ENCODE measurements around the gene EMC9.

EMC9 gene

DNA sequence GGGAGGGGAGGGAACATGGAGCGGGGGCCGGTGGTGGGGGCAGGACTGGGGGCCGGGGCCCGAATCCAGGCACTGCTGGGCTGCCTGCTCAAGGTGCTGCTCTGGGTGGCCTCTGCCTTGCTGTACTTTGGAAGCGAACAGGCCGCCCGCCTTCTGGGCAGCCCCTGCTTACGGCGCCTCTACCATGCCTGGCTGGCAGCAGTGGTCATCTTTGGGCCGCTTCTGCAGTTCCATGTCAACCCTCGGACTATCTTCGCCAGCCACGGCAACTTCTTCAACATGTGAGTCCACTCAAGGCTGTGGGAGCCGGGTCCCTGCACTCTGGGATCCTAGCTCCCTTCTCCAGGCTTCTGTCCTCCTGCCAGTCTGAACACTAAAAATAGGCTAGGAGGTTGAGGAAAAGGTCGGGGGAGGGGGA lies 9.8 kb downstream of the EMC9 start:
- no peak for DNase-seq (ENCODE audit: low read depth, low spot score)

DNA sequence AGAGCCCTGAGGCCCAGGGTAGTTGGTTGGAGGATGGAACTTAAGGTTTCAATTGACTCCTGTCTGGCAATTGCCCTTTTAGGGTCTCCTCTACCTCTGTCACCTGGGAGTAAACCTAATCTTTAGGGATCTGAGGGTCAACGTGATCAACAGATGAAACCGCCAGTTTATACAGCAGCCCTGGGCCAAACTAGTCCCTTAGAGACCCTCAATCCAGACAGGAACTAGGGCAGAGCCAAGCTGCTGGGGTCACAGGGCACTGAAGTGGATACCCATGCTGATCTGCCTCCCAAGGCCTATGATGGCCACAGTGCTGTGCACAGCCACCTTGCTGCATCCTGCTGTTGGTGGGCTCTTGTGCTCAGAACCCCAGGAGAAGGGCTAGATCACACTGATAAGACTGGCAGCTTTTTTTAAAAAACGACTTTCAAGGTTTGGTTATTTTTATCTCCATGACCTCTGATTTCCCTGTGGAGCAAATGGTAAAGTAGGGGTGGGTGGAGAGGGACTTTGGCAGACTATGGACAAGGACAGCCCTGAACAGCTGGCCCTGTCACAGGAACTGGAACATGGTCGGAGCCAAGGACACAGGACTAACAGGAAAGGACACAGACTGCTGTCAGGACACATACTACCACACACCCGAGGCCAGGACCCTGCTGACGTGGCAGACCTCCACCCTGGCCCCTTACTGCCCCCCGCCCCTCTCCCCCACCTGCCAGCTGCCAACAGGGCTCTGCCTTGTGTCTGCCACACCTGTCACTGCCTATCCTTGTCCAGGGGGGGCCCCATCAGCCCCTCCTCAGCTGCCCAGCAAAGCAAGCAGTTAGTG lies 10.5 kb downstream of the EMC9 start:
- DNase-seq (ENCODE audit: low read depth, low spot score) = no peak

- DNase-seq (ENCODE audit: low read depth, low spot score) = no peak
Measured at GRCh38 chr14:24130380-24130716, 11.0 kb downstream of the EMC9 start, which contains the start of gene FITM1. Gene FITM1 (plus strand): TSS chr14:24130659. CDS start chr14:24131564, 905 bp downstream.

- no peak for DNase-seq (ENCODE audit: low read depth, low spot score)
Measured at GRCh38 chr14:24129410-24129998, 11.9 kb downstream of the EMC9 start.

DNA sequence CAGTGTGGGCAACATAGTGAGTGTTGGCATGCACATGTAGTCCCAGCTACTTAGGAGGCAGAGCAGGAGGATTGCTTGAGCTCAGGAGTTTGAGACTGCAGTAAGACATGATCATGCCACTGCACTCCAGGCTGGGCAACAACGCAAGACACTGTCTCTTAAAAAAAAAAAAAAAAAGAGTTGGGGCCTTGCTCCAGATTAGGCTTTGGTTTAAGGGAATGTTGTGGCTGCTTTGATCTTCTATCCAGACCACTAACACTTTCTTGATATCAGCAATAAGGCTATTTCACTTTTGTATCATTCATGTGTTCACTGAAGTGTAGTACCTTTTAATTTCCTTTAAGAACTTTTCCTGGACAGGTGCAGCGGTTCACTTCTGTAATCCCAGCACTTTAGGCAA lies 13.7 kb downstream of the EMC9 start:
- no peak for DNase-seq (ENCODE audit: low read depth, low spot score)

DNA sequence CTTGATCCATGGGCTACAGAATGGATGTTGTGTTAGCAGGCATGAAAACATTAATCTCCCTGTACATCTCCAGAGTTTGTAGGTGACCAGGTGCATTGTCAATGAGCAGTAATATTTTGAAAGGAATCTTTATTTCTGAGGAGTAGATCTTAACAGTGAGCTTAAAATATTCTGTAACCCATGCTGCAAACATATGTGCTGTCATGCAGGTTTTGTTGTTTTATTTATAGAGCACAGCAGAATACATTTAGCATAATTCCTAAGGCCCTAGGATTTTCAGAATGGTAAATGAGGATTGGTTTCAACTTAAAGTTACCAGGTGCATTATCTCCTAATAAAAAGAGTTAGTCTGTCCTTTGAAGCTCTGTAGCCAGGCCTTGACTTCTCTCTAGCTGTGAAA lies 14.5 kb downstream of the EMC9 start:
- DNase-seq (ENCODE audit: low read depth, low spot score) = no peak

- no peak for DNase-seq (ENCODE audit: low read depth, low spot score)
Measured at GRCh38 chr14:24123424-24124417, 17.7 kb downstream of the EMC9 start.

DNA sequence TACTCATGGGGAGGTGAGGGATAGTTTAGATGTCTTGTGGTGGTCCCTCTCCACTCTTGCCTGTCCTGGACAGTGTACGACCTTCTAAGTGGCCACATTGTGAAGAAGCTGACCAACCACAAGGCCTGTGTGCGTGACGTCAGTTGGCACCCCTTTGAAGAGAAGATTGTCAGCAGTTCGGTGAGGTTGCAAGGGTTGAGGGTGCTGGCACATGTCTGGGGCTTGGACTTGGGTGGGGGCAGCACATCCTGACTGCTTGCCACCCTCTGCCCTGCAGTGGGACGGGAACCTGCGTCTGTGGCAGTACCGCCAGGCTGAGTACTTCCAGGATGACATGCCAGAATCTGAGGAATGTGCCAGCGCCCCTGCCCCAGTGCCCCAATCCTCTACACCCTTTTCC lies 18.5 kb downstream of the EMC9 start:
- DNase-seq (ENCODE audit: low read depth, low spot score) = no peak

DNA sequence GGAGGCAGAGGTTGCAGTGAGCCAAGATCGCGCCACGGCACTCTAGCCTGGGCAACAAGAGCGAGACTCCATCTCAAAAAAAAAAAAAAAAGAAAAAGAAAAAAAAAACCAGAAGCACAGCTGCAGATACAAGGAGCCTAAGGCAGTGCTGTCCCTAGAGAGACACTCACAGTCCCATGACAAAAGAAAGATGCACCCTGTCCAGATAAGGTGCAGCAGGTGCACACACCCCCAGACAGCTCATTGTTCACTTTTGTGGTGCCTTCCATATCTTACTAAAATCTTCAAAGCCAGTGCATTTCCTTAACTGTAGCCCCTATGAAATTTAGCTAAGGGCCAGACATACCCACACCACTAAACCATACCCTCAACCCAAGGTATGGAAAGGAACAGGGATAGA lies 19.0 kb downstream of the EMC9 start:
- DNase-seq (ENCODE audit: low read depth, low spot score) = no peak

- no peak for DNase-seq (ENCODE audit: low read depth, low spot score)
Measured at GRCh38 chr14:24121210-24121609, 20.2 kb downstream of the EMC9 start.

DNA sequence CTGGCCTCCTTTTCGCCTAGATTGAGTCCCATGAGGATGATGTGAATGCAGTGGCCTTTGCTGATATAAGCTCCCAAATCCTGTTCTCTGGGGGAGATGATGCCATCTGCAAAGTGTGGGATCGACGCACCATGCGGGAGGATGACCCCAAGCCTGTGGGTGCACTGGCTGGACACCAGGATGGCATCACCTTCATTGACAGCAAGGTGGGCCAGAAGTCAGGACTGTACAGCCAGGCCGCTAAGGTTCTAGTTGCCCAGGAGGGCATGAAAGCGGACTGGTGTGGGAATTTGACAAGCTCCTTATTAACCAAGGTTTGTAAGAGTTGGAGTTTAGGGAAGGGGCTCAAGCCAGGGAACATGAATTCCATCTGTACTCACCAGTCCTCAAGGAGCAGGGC lies 21.7 kb downstream of the EMC9 start:
- DNase-seq (ENCODE audit: low read depth, low spot score) = no peak

DNA sequence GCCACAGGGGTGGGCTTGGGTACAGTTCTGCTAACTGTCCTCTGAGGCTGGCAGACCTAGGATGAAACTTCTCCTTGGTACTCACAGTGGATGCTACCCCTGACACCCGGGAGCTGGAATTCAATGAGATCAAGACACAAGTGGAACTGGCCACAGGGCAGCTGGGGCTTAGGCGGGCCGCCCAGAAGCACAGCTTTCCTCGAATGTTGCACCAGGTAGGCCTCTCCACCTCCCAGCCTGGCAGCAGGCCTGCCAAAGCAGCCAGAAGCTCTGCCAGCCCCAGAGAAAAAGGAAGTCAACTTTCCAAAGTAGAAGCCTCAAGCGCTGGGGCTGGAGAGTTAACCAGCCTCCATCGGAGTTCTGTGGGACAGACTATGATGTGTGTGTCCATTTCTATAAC lies 24.2 kb downstream of the EMC9 start:
- no peak for DNase-seq (ENCODE audit: low read depth, low spot score)

DNA sequence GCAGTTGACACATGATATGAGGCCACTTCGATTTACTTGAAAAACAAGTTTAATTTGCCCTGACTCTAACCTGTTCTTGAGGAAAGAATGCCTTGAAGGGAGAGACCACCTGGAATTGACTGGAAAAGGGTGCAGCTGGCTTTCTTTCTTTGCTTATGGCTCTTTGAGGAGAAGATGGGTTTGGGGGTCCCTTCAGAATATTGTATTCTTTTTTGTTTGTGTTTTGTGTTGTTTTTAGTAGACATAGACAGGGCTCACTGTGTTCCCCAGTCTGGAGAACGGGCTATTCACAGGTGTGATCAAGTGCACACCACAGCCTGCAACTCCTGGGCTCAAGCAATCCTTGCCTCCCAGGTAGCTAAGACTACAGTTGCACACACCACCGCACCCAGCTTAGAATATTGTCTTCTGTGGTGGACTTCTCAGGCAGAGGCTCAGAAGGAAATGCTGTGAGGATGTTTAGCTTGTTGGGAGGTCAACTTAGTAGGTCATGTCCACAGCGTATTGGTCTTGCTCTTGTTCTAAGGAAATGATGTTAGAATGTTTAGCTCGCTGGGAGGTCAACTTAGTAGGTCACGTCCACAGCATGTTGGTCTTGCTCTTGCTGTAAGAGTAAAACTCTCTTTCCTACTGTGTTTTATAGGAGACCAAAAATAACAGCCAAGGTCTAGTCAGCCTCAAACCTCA lies 25.1 kb downstream of the EMC9 start:
- no peak for DNase-seq (ENCODE audit: low read depth, low spot score)

DNA sequence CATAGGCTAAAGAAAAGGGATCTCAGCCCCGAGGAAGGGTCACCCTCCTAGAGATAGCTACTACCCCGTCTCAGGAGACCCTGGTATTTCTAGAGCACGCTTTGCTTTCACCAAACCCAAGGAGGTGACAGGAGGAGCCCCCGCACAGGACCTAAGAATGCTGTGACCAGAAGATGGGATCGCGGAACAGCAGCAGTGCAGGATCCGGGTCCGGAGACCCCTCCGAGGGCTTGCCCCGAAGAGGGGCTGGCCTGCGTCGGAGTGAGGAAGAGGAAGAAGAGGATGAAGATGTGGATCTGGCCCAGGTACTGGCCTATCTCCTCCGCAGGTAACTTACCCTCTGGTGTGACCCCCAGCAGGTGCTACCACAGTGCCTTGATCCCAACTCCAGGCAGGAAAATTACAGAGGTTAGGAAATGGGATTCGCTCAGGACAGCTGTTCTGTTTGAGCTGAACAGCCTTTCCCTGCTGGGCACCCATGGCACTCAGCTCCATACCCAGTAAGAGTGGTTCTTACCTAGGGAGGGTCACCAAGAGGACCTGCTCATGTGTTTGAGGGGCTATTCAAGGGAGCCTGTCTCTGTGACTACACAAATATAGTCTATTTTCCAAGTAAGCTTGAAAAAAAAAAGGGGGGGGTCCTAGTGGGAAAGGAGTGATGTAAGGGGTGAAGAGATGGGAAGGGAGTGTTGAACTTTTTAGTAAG lies 25.8 kb downstream of the EMC9 start:
- DNase-seq (ENCODE audit: low read depth, low spot score) = no peak

DNA sequence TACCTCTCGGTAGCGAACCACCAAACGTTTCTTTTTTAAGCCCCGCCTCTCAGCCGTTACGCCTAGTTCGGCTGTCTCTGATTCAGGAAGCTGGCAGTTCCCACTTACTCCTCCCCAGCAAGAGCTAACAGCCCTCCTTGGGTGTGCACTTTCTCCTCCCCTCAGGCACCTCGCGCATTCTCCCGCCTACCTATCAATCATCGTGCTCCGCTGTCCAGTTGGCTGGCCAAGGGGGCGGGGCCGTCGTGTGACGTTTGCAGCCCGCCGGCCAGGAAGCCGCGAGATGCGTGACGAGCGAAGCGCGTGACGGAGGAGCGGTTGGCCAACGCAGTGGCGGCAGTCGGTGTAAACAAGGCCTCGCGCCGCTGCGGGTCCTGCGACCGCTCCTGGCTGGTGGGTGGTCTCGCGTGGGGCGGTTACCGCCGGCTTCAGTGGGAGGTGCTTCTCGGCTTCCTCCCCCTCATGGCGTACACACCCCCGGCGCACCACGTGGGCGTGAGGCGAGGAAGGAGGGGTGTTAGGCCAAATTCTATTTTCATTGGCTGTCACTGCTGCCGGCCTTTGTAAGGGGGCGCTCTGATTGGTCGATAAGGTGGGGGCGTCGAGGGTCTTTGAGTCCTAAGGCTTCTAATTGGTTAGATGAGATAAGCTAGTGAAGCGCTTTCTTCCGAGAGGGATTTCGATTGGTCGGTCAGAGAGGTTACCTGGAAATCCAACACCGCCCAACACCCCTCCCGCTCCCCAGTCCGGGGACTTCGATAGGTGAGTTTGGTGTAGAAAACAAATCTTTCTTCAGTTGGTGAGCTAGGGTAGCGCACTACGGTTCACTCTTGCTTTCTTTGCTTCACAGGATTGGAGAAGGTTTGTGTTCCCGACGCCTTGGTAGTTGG lies 26.6 kb downstream of the EMC9 start, which contains the start of the genes DCAF11 and NRL:
Gene DCAF11 (plus strand): TSS at position 246 of the 890 bp plus-strand sequence. CDS start 818 bp downstream, outside the sequence.
Gene NRL (minus strand): TSS at position 418 of the 890 bp plus-strand sequence. CDS start 32,101 bp downstream, outside the sequence.
- DNase-seq (ENCODE audit: low read depth, low spot score) = peak; percentile 99

GRCh38 chr14:24113801-24114531 lies 27.4 kb downstream of the EMC9 start:
- DNase-seq (ENCODE audit: low read depth, low spot score) = no peak

- DNase-seq (ENCODE audit: low read depth, low spot score) = no peak
Measured at GRCh38 chr14:24113379-24113800, 28.0 kb downstream of the EMC9 start.

DNA sequence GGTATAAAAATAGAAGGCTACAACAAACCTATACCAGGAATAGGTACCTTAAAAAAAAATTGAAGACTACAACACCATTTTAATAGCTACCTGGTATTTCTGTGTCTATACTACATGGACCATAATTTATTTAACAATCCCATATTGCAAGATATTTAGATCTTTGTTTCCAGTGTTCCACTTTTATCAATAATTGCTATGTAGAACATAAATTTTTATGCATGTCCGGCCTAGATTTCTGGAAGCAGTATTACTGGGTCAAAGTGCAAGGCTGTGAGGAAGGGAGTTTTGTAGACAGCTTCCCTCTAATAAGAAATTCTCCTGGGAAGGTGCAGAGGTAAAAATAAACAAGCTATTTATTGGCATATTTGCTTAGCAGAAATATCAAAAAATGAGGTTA lies 30.9 kb downstream of the EMC9 start:
- DNase-seq (ENCODE audit: low read depth, low spot score) = no peak

- no peak for DNase-seq (ENCODE audit: low read depth, low spot score)
Measured at GRCh38 chr14:24110060-24110459, 31.3 kb downstream of the EMC9 start.
